Ovary (tissue), 9 donors: Measurements from ENCODE around the gene LMO7. TPM values are rescaled to one million over a fixed set of nuclear protein-coding genes. Genes with fewer than 3 reads are reported as not detected.

Source experiments
- DNase-seq, 5 donors: peaks; one replicate each; pipeline ENCODE4 v3.0.0-alpha.2; 2019 to 2020
- H3K27ac ChIP-seq, 2 donors: fragments of 200-600 bp; one replicate each; pipeline versions ENCODE4 v1.5.1 to v1.8.0; 2019 to 2022
- H3K27me3 ChIP-seq: fragments of 200-600 bp; one replicate; pipeline ENCODE4 v1.8.0; 2022
- H3K36me3 ChIP-seq: fragments of 200-600 bp; sonication (generic); one replicate; pipeline ENCODE4 v1.5.1; 2019
- H3K4me1 ChIP-seq: one replicate; pipeline ENCODE4 v1.8.1; 2013; ENCODE audit warnings: mild to moderate bottlenecking, moderate library complexity; ENCODE audit not compliant: insufficient read depth
- H3K4me3 ChIP-seq: fragments of 200-600 bp; sonication (generic); one replicate; pipeline ENCODE4 v1.5.1; 2017
- H3K9me3 ChIP-seq, 2 donors: fragments of 200-600 bp in 1 of 2; sonication (generic) in 1 of 2; one replicate each; pipeline versions ENCODE4 v1.5.1 to v1.8.1; 2013 to 2019; ENCODE audit warnings: mild to moderate bottlenecking in 1 of 2, moderate library complexity in 1 of 2
- CTCF ChIP-seq, 3 donors: fragments of 450-650 bp in 2 of 3; fragments of 200-600 bp in 1 of 3; IDR thresholded peaks; one replicate each; pipeline versions ENCODE4 v1.5.1 to v1.8.0; 2016 to 2022; ENCODE audit warnings: antibody characterized with exemption in 3 of 3, mild to moderate bottlenecking in 1 of 3
- EP300 ChIP-seq: sonication (generic); formaldehyde crosslinking; IDR thresholded peaks from one replicate; pipeline ENCODE4 v1.6.1; 2017; ENCODE audit warnings: antibody characterized with exemption
- POLR2A ChIP-seq: fragments of 450-650 bp; IDR thresholded peaks from one replicate; pipeline ENCODE4 v1.6.1; 2017; ENCODE audit warnings: antibody characterized with exemption, mild to moderate bottlenecking, moderate library complexity
- WGBS, 3 donors: extraction: QIAGEN DNeasy Blood & Tissue Kit in 1 of 3; methylation state at CpG; one replicate each; pipeline versions ENCODE4 v1.1.5 to v1.1.7; 2013 to 2017; 5-methylcytosine and 5-hydroxymethylcytosine counted together
- intact Hi-C, 4 donors: fragments of 100-400 bp; cut with DNase I; formaldehyde crosslinking; loops; one replicate each; pipeline versions ENCODE4 v1.11.0 to v1.15.1; 2022 to 2023
- polyA plus RNA-seq, 2 donors: library from polyadenylated mRNA; stranded (reverse); fragments of 200-250 nt in 1 of 2; fragments of 350-450 nt in 1 of 2; fragmentation: Illumina TruSeq in 1 of 2; extraction: RNeasy Lipid Tissue Mini Kit (QIAGEN cat#74804) in 1 of 2; gene quantifications; one replicate each; pipeline ENCODE4 v1.2.3, GENCODE V29; 2013 to 2014
- total RNA-seq, 7 donors: library from RNA; depleted of rRNA in 2 of 7; stranded (reverse); fragments of >200 nt in 2 of 7; fragmentation: NEBNext Ultra II Directional in 3 of 7; extraction: Animal tissue kit (Norgen Biotek cat#: 25700) in 3 of 7; gene quantifications; one replicate each; pipeline versions ENCODE4 v1.1.0 to v1.2.4, GENCODE V29; 2016 to 2023
- donor health status: DM: no; HTN: no; CAD: no; lungs with moderate emphysema.
- donor health status: DM: no; HTN: no; CAD: no.
- donor health status: Bipolar disorder and iron deficiency.
- donor health status: DM: yes; HTN: yes; CAD: no.
- donor health status: DM: no; HTN: no; CAD: no.
- donor health status: DM: yes; HTN: yes; CAD: no.

The LMO7 gene
- total and polyA plus RNA-seq, 9 donors = 9.6 to 60.7 (median 20.1) TPM

GRCh38 chr13:75897386-75897785, 261.3 kb downstream of the LMO7 start:
- Histone ChIP-seq H3K27me3 (no peaks in the 10 kb centered on the region), H3K4me3 (no peak overlapping the region), H3K27ac (no peak overlapping the region), H3K4me1 (no peaks in the 10 kb centered on the region), H3K36me3 (no peaks in the 10 kb centered on the region), H3K9me3 (no peaks in the 10 kb centered on the region)
- DNase-seq = no peak
- TF ChIP-seq POLR2A (no peak), CTCF (IDR thresholded peaks at IDR 0.05) (no peak), EP300 (no peak)
- intact Hi-C loops = no loop called here
- 59 to 71% (median 65%) methylated on average over 3 of the region's 3 CpGs for WGBS, 3 donors

GRCh38 chr13:75901501-75901900, 265.4 kb downstream of the LMO7 start:
- TF ChIP-seq POLR2A = no peak
- TF ChIP-seq CTCF (IDR thresholded peaks at IDR 0.05) = no peak
- TF ChIP-seq EP300 = no peak
- Histone ChIP-seq H3K9me3 (no peaks in the 10 kb centered on the region), H3K4me3 (no peak overlapping the region), H3K27me3 (no peaks in the 10 kb centered on the region), H3K36me3 (no peaks in the 10 kb centered on the region), H3K4me1 (peaks cover 3% of the 10 kb centered on the region), H3K27ac (no peak overlapping the region)
- 81 to 88% (median 86%) methylated on average over 2 of the region's 2 CpGs for WGBS, 3 donors
- no peak for DNase-seq
- intact Hi-C loops = no loop called here

GRCh38 chr13:75902166-75903104, 266.3 kb downstream of the LMO7 start:
- no peak for DNase-seq
- intact Hi-C loops = no loop called here
- Histone ChIP-seq H3K27me3 (no peaks in the 10 kb centered on the region), H3K4me1 (peaks cover 4% of the 10 kb centered on the region), H3K27ac (no peak overlapping the region), H3K4me3 (no peak overlapping the region), H3K36me3 (no peaks in the 10 kb centered on the region), H3K9me3 (no peaks in the 10 kb centered on the region)
- whole genome bisulfite sequencing, 3 donors = 78 to 84% (median 80%) methylated on average over 8 of the region's 8 CpGs
- TF ChIP-seq POLR2A (no peak), EP300 (no peak), CTCF (IDR thresholded peaks at IDR 0.05) (no peak)

GRCh38 chr13:75904012-75904411, 267.9 kb downstream of the LMO7 start:
- intact Hi-C loops = no loop called here
- H3K27me3 ChIP-seq = no peaks in the 10 kb centered on the region
- H3K27ac ChIP-seq = no peak overlapping the region
- no peaks in the 10 kb centered on the region for H3K9me3 ChIP-seq
- H3K4me3 ChIP-seq = no peak overlapping the region
- peaks cover 4% of the 10 kb centered on the region for H3K4me1 ChIP-seq
- DNase-seq = no peak
- H3K36me3 ChIP-seq = no peaks in the 10 kb centered on the region
- 79 to 82% (median 81%) methylated on average over 2 of the region's 2 CpGs for WGBS, 3 donors
- TF ChIP-seq EP300 = no peak
- no peak for TF ChIP-seq POLR2A
- no peak for TF ChIP-seq CTCF (IDR thresholded peaks at IDR 0.05)
